Right atrium auricular region (tissue), 2 donors: ENCODE data around the gene PPP3R1. TPM values are rescaled to one million over a fixed set of nuclear protein-coding genes. Genes with fewer than 3 reads are reported as not detected.

Experiments used
- DNase-seq: peaks from one replicate; pipeline ENCODE4 v3.0.0-alpha.2; 2019; ENCODE audit warnings: low spot score
- H3K27ac ChIP-seq, 2 donors: fragments of 200-600 bp; sonication (generic); 1 replicate in 1 of 2; 2 replicates in 1 of 2; pipeline ENCODE4 v1.5.1; 2016 to 2019
- H3K27me3 ChIP-seq, 2 donors: fragments of 200-600 bp; sonication (generic); one replicate each; pipeline versions ENCODE4 v1.5.1 to v1.6.0; 2017 to 2019
- H3K36me3 ChIP-seq: fragments of 200-600 bp; sonication (generic); one replicate; pipeline ENCODE4 v1.5.1; 2016
- H3K4me1 ChIP-seq, 2 donors: fragments of 200-600 bp; sonication (generic); one replicate each; pipeline versions ENCODE4 v1.5.1 to v1.6.0; 2017 to 2019
- H3K4me3 ChIP-seq, 2 donors: fragments of 200-600 bp; sonication (generic); 1 replicate in 1 of 2; 2 replicates in 1 of 2; pipeline ENCODE4 v1.5.1; 2017 to 2019; ENCODE audit warnings: mild to moderate bottlenecking in 1 of 2, moderate library complexity in 1 of 2
- H3K9me3 ChIP-seq, 2 donors: fragments of 200-600 bp; sonication (generic); one replicate each; pipeline ENCODE4 v1.5.1; 2019
- CTCF ChIP-seq, 2 donors: fragments of 200-600 bp; sonication (generic); IDR thresholded peaks; one replicate each; pipeline ENCODE4 v1.5.1; 2019; ENCODE audit warnings: antibody characterized with exemption in 2 of 2
- total RNA-seq, 2 donors: library from RNA; depleted of rRNA; stranded (reverse); fragments of >200 nt; gene quantifications; one replicate each; pipeline ENCODE4 v1.1.0, GENCODE V29; 2016

Gene PPP3R1
- total RNA-seq, 2 donors from 2014 or later = 16.7 to 18.4 TPM

- H3K4me1 ChIP-seq = no peaks in the 10 kb centered on the region
- H3K4me3 ChIP-seq = no peak overlapping the region
- TF ChIP-seq CTCF (IDR thresholded peaks at IDR 0.05) = no peak
- DNase-seq = no peak
- no peak overlapping the region for H3K27ac ChIP-seq
- H3K36me3 ChIP-seq = peaks cover 32% of the 10 kb centered on the region
- H3K9me3 ChIP-seq = no peaks in the 10 kb centered on the region
- no peaks in the 10 kb centered on the region for H3K27me3 ChIP-seq
These were observed 83.0 kb downstream of the PPP3R1 start for GRCh38 chr2:68169308-68169707.

GRCh38 chr2:68167186-68167585 is 85.1 kb downstream of the PPP3R1 start:
- Histone ChIP-seq H3K27me3 (no peaks in the 10 kb centered on the region), H3K4me3 (no peak overlapping the region), H3K4me1 (no peaks in the 10 kb centered on the region), H3K9me3 (no peaks in the 10 kb centered on the region), H3K36me3 (peaks cover 49% of the 10 kb centered on the region), H3K27ac (no peak overlapping the region)
- no peak for TF ChIP-seq CTCF (IDR thresholded peaks at IDR 0.05)
- DNase-seq = no peak

- Histone ChIP-seq H3K9me3 (no peaks in the 10 kb centered on the region), H3K4me1 (peaks cover 0 to 11% of the 10 kb centered on the region in 2 donors), H3K36me3 (peaks cover 68% of the 10 kb centered on the region), H3K27me3 (no peaks in the 10 kb centered on the region), H3K4me3 (no peak overlapping the region), H3K27ac (no peak overlapping the region)
- DNase-seq = no peak
- no peak for TF ChIP-seq CTCF (IDR thresholded peaks at IDR 0.05)
These were observed 88.7 kb downstream of the PPP3R1 start for GRCh38 chr2:68163641-68164040.

- no peak for TF ChIP-seq CTCF (IDR thresholded peaks at IDR 0.05)
- H3K4me1 ChIP-seq = peaks cover 0 to 36% of the 10 kb centered on the region in 2 donors
- peak overlapping the region; percentile 74 to 78 for H3K4me3 ChIP-seq
- no peaks in the 10 kb centered on the region for H3K9me3 ChIP-seq
- peaks cover 32% of the 10 kb centered on the region for H3K36me3 ChIP-seq
- peak overlapping the region; percentile 89 to 92 for H3K27ac ChIP-seq
- H3K27me3 ChIP-seq = no peaks in the 10 kb centered on the region
- DNase-seq = no peak
These were observed 94.2 kb downstream of the PPP3R1 start for GRCh38 chr2:68158134-68158447.

GRCh38 chr2:68157402-68158133 is 94.8 kb downstream of the PPP3R1 start, which contains the start of gene PNO1:
Gene PNO1 (plus strand): TSS chr2:68157888. CDS start chr2:68157935, 47 bp downstream.
- no peak for TF ChIP-seq CTCF (IDR thresholded peaks at IDR 0.05)
- Histone ChIP-seq H3K27me3 (no peaks in the 10 kb centered on the region), H3K27ac (peak within 1 kb of the TSS; percentile 89 to 92), H3K36me3 (peaks cover 26% of the 10 kb centered on the region), H3K4me3 (peak within 1 kb of the TSS; percentile 74 to 78), H3K4me1 (peaks cover 0 to 42% of the 10 kb centered on the region in 2 donors), H3K9me3 (no peaks in the 10 kb centered on the region)
- peak; percentile 96 for DNase-seq

- no peak for DNase-seq
- H3K27me3 ChIP-seq = no peaks in the 10 kb centered on the region
- H3K27ac ChIP-seq = peak overlapping the region; percentile 89 to 92
- peaks cover 0 to 43% of the 10 kb centered on the region in 2 donors for H3K4me1 ChIP-seq
- peak in 1 of 2 donors; percentile 11 for TF ChIP-seq CTCF (IDR thresholded peaks at IDR 0.05)
- H3K36me3 ChIP-seq = peaks cover 21% of the 10 kb centered on the region
- peak overlapping the region; percentile 74 to 78 for H3K4me3 ChIP-seq
- H3K9me3 ChIP-seq = no peaks in the 10 kb centered on the region
These were observed 95.3 kb downstream of the PPP3R1 start for GRCh38 chr2:68157002-68157401.
